IPS DF 6.9 (cell line): ENCODE measurements around the gene HHAT.

Experiments used
- DNase-seq: peaks from one replicate; pipeline ENCODE4 v3.0.0-alpha.2; 2013; ENCODE audit warnings: low read depth, low spot score
- H3K27ac ChIP-seq: one replicate; pipeline ENCODE4 v1.5.1; 2013; ENCODE audit warnings: low read length, control low read depth
- H3K27me3 ChIP-seq: 2 replicates; pipeline ENCODE4 v1.6.1; 2013; ENCODE audit warnings: mild to moderate bottlenecking, low read length; ENCODE audit not compliant: control insufficient read depth, insufficient read depth
- H3K36me3 ChIP-seq: 2 replicates; pipeline ENCODE4 v1.6.1; 2013; ENCODE audit warnings: low read length; ENCODE audit not compliant: control insufficient read depth, insufficient read depth
- H3K4me1 ChIP-seq: 2 replicates; pipeline ENCODE4 v1.6.1; 2013; ENCODE audit warnings: low read length; ENCODE audit not compliant: control insufficient read depth, insufficient read depth
- H3K4me3 ChIP-seq: 2 replicates; pipeline ENCODE4 v1.5.1; 2013; ENCODE audit warnings: mild to moderate bottlenecking, low read length
- H3K9me3 ChIP-seq: 2 replicates; pipeline ENCODE4 v1.6.1; 2013; ENCODE audit warnings: low read length, inconsistent platforms; ENCODE audit not compliant: control insufficient read depth, insufficient read depth
- WGBS: extraction: QIAGEN DNeasy Blood & Tissue Kit; methylation state at CpG from one replicate; pipeline ENCODE4 v1.1.7; 2013; ENCODE audit warnings: mixed read lengths, missing lambda C conversion rate; ENCODE audit not compliant: insufficient read length, insufficient coverage; 5-methylcytosine and 5-hydroxymethylcytosine counted together

Gene HHAT

DNA sequence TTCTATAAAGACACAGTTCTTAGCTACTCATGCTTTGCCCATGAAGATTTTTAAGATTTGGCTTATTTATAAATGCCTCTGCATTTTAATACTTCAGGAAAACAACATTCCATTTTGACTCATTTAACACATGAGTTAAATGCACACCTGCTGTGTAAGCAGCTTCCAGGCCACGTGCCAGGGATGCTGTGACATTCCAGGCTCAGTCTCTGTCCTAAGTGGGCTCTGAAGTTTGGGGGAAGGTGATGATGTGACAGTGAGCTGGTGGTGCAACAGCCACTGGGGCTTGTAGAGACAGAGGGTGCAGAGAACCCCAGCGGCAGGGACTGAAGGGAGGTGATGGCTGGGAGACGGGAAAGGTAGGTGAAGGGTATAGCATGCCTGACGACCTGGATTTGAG, 40.7 kb downstream of the HHAT start:
- Histone ChIP-seq H3K4me3 (no peak overlapping the region), H3K27me3 (no peaks in the 10 kb centered on the region), H3K4me1 (peaks cover 5% of the 10 kb centered on the region), H3K27ac (no peak overlapping the region), H3K9me3 (no peaks in the 10 kb centered on the region), H3K36me3 (no peaks in the 10 kb centered on the region)
- DNase-seq = no peak
- no CpG with 5 or more reads among the region's 4 CpGs for WGBS

- WGBS = no CpG with 5 or more reads among the region's 2 CpGs
Observed at GRCh38 chr1:210371916-210372315, 43.2 kb downstream of the HHAT start.

GRCh38 chr1:210372491-210372890, 43.8 kb downstream of the HHAT start:
- Histone ChIP-seq H3K9me3 (no peaks in the 10 kb centered on the region), H3K27me3 (no peaks in the 10 kb centered on the region), H3K27ac (no peak overlapping the region), H3K4me1 (peaks cover 5% of the 10 kb centered on the region), H3K36me3 (no peaks in the 10 kb centered on the region), H3K4me3 (no peak overlapping the region)
- no CpG with 5 or more reads among the region's 2 CpGs for WGBS
- no peak for DNase-seq

More at GRCh38 chr1:210371916-210372315, 43.2 kb downstream of the HHAT start:
- Histone ChIP-seq H3K9me3 (no peaks in the 10 kb centered on the region), H3K27me3 (no peaks in the 10 kb centered on the region), H3K27ac (no peak overlapping the region), H3K36me3 (no peaks in the 10 kb centered on the region), H3K4me1 (peaks cover 5% of the 10 kb centered on the region), H3K4me3 (no peak overlapping the region)
- no peak for DNase-seq

GRCh38 chr1:210372931-210373627, 44.4 kb downstream of the HHAT start:
- H3K27ac ChIP-seq = no peak overlapping the region
- no peaks in the 10 kb centered on the region for H3K27me3 ChIP-seq
- WGBS = no CpG with 5 or more reads among the region's 6 CpGs
- H3K4me1 ChIP-seq = peaks cover 5% of the 10 kb centered on the region
- DNase-seq = no peak
- H3K4me3 ChIP-seq = no peak overlapping the region
- no peaks in the 10 kb centered on the region for H3K9me3 ChIP-seq
- no peaks in the 10 kb centered on the region for H3K36me3 ChIP-seq

DNA sequence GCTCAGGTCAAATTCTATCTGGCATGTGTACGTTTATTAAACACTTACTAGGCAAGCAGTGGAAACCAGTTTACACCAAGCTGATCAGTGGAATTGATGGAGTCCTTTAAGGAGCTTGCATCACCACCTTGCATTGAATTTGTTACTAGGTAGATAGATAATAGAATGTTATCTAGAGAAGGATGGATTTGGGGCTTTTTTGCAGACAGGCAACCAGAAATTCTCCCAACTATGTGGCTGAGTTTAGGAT, 44.9 kb downstream of the HHAT start:
- WGBS = no CpG with 5 or more reads among the region's 1 CpG
- H3K4me3 ChIP-seq = no peak overlapping the region
- no peak overlapping the region for H3K27ac ChIP-seq
- DNase-seq = no peak
- H3K36me3 ChIP-seq = no peaks in the 10 kb centered on the region
- H3K4me1 ChIP-seq = peaks cover 5% of the 10 kb centered on the region
- H3K9me3 ChIP-seq = no peaks in the 10 kb centered on the region
- H3K27me3 ChIP-seq = no peaks in the 10 kb centered on the region

DNA sequence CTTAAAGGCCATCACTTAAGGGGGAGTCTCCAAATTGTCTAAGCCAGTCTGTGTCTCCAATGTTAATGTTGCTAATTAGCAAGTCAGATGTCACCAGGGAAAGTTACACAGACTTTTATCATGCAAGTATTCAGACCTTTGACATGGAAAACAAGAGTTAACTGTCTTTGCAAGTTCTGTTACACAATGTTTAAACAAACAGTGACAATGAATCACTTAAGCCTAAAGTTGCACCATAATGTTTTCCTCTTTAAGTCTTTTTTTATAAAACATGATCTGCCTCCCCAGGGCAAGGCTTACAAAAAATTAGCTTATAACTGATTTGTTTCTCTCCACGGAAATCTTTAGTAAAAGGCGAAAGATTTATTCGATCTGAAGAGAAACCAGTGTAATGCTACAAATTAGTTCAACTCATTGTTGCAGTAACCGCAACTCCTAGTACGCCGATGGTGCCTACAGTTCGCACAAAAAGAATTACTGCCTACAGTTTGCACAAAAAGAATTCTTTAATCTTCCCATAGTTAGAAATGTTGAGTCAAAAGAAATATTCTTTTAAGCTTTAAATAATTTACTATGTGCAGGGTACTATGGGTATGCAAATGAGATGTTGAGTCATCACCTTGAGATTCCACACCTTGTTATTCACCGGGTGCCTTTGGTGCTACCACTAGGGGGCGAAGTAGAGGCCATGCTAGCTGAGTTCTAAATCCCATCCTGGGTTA, 45.3 kb downstream of the HHAT start:
- Histone ChIP-seq H3K4me3 (no peak overlapping the region), H3K36me3 (no peaks in the 10 kb centered on the region), H3K4me1 (peaks cover 5% of the 10 kb centered on the region), H3K27ac (no peak overlapping the region), H3K27me3 (no peaks in the 10 kb centered on the region), H3K9me3 (no peaks in the 10 kb centered on the region)
- peak; percentile 93 for DNase-seq
- no CpG with 5 or more reads among the region's 9 CpGs for WGBS

GRCh38 chr1:210374600-210374953, 45.9 kb downstream of the HHAT start:
- Histone ChIP-seq H3K4me3 (no peak overlapping the region), H3K36me3 (no peaks in the 10 kb centered on the region), H3K9me3 (no peaks in the 10 kb centered on the region), H3K27me3 (no peaks in the 10 kb centered on the region), H3K4me1 (peaks cover 3% of the 10 kb centered on the region), H3K27ac (no peak overlapping the region)
- WGBS = no CpG with 5 or more reads among the region's 4 CpGs
- no peak for DNase-seq

DNA sequence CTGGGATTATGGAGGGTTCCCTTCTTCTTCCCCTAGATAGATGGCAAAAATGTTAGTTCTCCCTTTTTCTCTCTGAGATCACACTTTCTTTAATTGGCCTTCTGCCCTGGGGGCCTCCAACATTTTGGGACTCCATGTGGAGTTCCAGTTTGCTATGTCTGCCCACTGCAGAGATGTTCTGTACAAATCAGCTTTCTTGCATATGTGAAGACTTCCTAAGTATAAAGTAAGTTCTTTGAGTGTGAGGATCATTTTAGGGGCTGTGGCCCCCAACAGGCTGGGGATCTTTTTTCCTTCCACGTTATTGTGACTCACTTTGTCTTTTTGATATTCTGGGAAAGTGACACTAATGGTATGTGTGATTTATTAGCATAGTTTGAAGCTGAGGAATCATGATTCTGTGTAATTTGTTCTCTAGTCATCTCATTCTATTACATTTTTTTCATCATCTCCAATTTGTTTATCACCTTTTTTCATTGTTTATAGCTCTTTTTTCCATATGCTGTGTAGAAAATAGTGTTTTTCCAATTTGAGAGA, 48.2 kb downstream of the HHAT start:
- WGBS = no CpG with 5 or more reads among the region's 1 CpG

GRCh38 chr1:210377731-210378333, 49.1 kb downstream of the HHAT start:
- H3K36me3 ChIP-seq = no peaks in the 10 kb centered on the region
- WGBS = no CpG with 5 or more reads among the region's 3 CpGs
- no peaks in the 10 kb centered on the region for H3K27me3 ChIP-seq
- H3K27ac ChIP-seq = no peak overlapping the region
- DNase-seq = no peak
- no peak overlapping the region for H3K4me3 ChIP-seq
- H3K4me1 ChIP-seq = peaks cover 4% of the 10 kb centered on the region; the same call in 1 of the 2 replicates
- H3K9me3 ChIP-seq = no peaks in the 10 kb centered on the region

More for the DNA sequence above, 48.2 kb downstream of the HHAT start:
- Histone ChIP-seq H3K4me3 (no peak overlapping the region), H3K27ac (no peak overlapping the region), H3K27me3 (no peaks in the 10 kb centered on the region), H3K4me1 (peaks cover 3% of the 10 kb centered on the region; the same call in 1 of the 2 replicates), H3K9me3 (no peaks in the 10 kb centered on the region), H3K36me3 (no peaks in the 10 kb centered on the region)
- DNase-seq = no peak

DNA sequence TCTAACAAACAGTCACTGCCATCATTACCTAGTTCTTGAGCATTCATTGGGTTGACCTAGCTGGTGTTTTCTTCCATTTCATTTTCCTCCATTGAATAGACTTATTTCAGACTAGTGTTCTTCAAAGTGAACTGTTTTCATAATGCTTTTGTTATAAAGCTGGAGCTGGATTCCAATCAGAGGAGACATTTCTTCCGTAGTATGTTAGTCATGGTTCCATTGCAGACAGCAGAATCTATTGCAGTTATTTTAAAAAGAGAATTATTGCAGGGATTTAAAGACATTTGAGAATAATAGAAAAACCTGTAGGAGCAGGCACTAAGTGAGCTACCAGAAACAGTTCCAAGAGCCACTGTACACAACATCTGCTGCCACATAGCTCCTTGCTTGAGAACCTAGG, 50.0 kb downstream of the HHAT start:
- Histone ChIP-seq H3K4me1 (peaks cover 1% of the 10 kb centered on the region; the same call in 1 of the 2 replicates), H3K36me3 (no peaks in the 10 kb centered on the region), H3K27me3 (no peaks in the 10 kb centered on the region), H3K27ac (no peak overlapping the region), H3K4me3 (no peak overlapping the region), H3K9me3 (no peaks in the 10 kb centered on the region)
- DNase-seq = no peak
- no CpG with 5 or more reads among the region's 1 CpG for WGBS
